HEK293T (cell line): ENCODE measurements around the gene CREB5.

Experiments used
- BHLHE40 ChIP-seq: fragments of 450-650 bp; IDR thresholded peaks from 2 replicates; pipeline ENCODE4 v1.6.1; 2016; ENCODE audit warnings: mild to moderate bottlenecking, moderate library complexity, borderline replicate concordance
- CTBP1 ChIP-seq: fragments of 450-650 bp; IDR thresholded peaks from 2 replicates; pipeline ENCODE4 v1.6.1; 2016; ENCODE audit warnings: borderline replicate concordance
- FOXA1 ChIP-seq: fragments of 450-650 bp; IDR thresholded peaks from 2 replicates; pipeline ENCODE4 v1.6.1; 2016; ENCODE audit warnings: mild to moderate bottlenecking
- HDGF ChIP-seq: fragments of 450-650 bp; IDR thresholded peaks from 2 replicates; pipeline ENCODE4 v1.6.1; 2017; ENCODE audit warnings: antibody characterized with exemption, borderline replicate concordance
- L3MBTL2 ChIP-seq: fragments of 450-650 bp; conservative IDR thresholded peaks from 2 replicates; pipeline ENCODE4 v1.6.1; 2016; ENCODE audit warnings: mild to moderate bottlenecking
- SP1 ChIP-seq: fragments of 450-650 bp; IDR thresholded peaks from 2 replicates; pipeline ENCODE4 v1.6.1; 2017
- SUZ12 ChIP-seq: fragments of 450-650 bp; IDR thresholded peaks from 2 replicates; pipeline ENCODE4 v1.6.1; 2016; ENCODE audit warnings: mild to moderate bottlenecking
- TARDBP ChIP-seq: fragments of 450-650 bp; IDR thresholded peaks from 2 replicates; pipeline ENCODE4 v1.6.1; 2016

- TF ChIP-seq L3MBTL2: no peak
- no peak for TF ChIP-seq SP1
- no peak for TF ChIP-seq TARDBP
- no peak for TF ChIP-seq HDGF
- TF ChIP-seq SUZ12: no peak
- TF ChIP-seq CTBP1: no peak
- no peak for TF ChIP-seq FOXA1
- no peak for TF ChIP-seq BHLHE40
Observed at GRCh38 chr7:28556671-28557070, 144.4 kb downstream of the CREB5 start.
